Mucosa of descending colon (tissue), 3 donors: ENCODE data around the gene PCGF1. TPM values are rescaled to one million over a fixed set of nuclear protein-coding genes. Genes with fewer than 3 reads are reported as not detected.

Source experiments
- ATAC-seq: fragments of 200-7000 bp; cut with Tn5 transposase; one replicate; pipeline ENCODE4 v1.9.1; 2020; ENCODE audit warnings: mild to moderate bottlenecking, moderate library complexity
- DNase-seq, 3 donors: peaks; one replicate each; pipeline ENCODE4 v3.0.0-alpha.2; 2020
- H3K36me3 ChIP-seq: fragments of 200-600 bp; one replicate; pipeline ENCODE4 v1.8.0; 2021; ENCODE audit warnings: low read depth, mild to moderate bottlenecking
- H3K4me1 ChIP-seq: fragments of 200-600 bp; one replicate; pipeline ENCODE4 v1.8.0; 2021; ENCODE audit warnings: low read depth, mild to moderate bottlenecking
- H3K4me3 ChIP-seq: fragments of 200-600 bp; one replicate; pipeline ENCODE4 v1.8.0; 2021; ENCODE audit warnings: mild to moderate bottlenecking
- H3K9me3 ChIP-seq: fragments of 200-600 bp; one replicate; pipeline ENCODE4 v1.8.0; 2021; ENCODE audit warnings: mild to moderate bottlenecking
- CTCF ChIP-seq: fragments of 200-600 bp; IDR thresholded peaks from one replicate; pipeline ENCODE4 v1.8.0; 2022; ENCODE audit warnings: antibody characterized with exemption, mild to moderate bottlenecking
- intact Hi-C, 2 donors: fragments of 100-400 bp; cut with DNase I in 1 of 2; cut with micrococcal nuclease in 1 of 2; formaldehyde crosslinking; loops; one replicate each; pipeline versions ENCODE4 v1.11.0 to v1.11.1; 2022; cut with DNase I, micrococcal nuclease
- total RNA-seq, 3 donors: library from RNA; stranded (reverse); fragmentation: NEBNext Ultra II Directional in 2 of 3; extraction: Animal tissue kit (Norgen Biotek cat#: 25700) in 2 of 3; gene quantifications; one replicate each; pipeline versions ENCODE4 v1.2.1 to v1.2.4, GENCODE V29; 2021 to 2023
- donor health status: DM: no; HTN: no; CAD: no; lungs with moderate emphysema.
- donor health status: DM: no; HTN: no; CAD: no.
- donor health status: DM: no; HTN: yes; CAD: no.

PCGF1 gene
- total RNA-seq, 3 donors from 2014 or later = 20.3 to 29.1 (median 22.3) TPM

GRCh38 chr2:74457129-74457548 is 50.4 kb downstream of the PCGF1 start:
- TF ChIP-seq CTCF = no peak
- H3K36me3 ChIP-seq = no peaks in the 10 kb centered on the region
- H3K4me1 ChIP-seq = peaks cover 32% of the 10 kb centered on the region
- no peak for ATAC-seq
- no peaks in the 10 kb centered on the region for H3K9me3 ChIP-seq
- DNase-seq = peak in 1 of 3 donors; percentile 48
- intact Hi-C loops = no loop called here
- H3K4me3 ChIP-seq = peak overlapping the region; percentile 27

Other genes starting within 250 kb of the PCGF1 start
- gene SLC4A5, start 164.3 kb downstream of the PCGF1 start, total RNA-seq = 1 to 10 TPM; 2.1 to 3.1 (median 2.1) TPM
- gene DCTN1, start 127.4 kb downstream of the PCGF1 start, total RNA-seq = 100 to 1,000 TPM; 114 to 159 (median 116) TPM
- gene C2orf81, start 86.1 kb downstream of the PCGF1 start, total RNA-seq = 1 to 10 TPM in 2 of 3 donors, under 1 TPM in 1; 0.53 to 2.3 (median 1.9) TPM
- gene WDR54, start 86.0 kb downstream of the PCGF1 start, total RNA-seq = 1 to 10 TPM; 4.0 to 4.8 (median 4.5) TPM
- gene RTKN, start 65.8 kb downstream of the PCGF1 start, total RNA-seq = 10 to 100 TPM; 49.2 to 60.7 (median 49.7) TPM
- 10 to 100 TPM; 25.0 to 36.5 (median 32.3) TPM for gene INO80B, start 52.6 kb downstream of the PCGF1 start, total RNA-seq
- gene WBP1, start 49.3 kb downstream of the PCGF1 start, total RNA-seq = 10 to 100 TPM; 51.1 to 60.6 (median 56.1) TPM
- 10 to 100 TPM; 45.7 to 64.0 (median 52.7) TPM for gene MOGS, start 42.3 kb downstream of the PCGF1 start, total RNA-seq
- gene MRPL53, start 35.0 kb downstream of the PCGF1 start, total RNA-seq = 10 to 100 TPM; 48.2 to 63.6 (median 57.1) TPM
- gene CCDC142, start 24.7 kb downstream of the PCGF1 start, total RNA-seq = 10 to 100 TPM; 22.6 to 36.5 (median 28.5) TPM
- gene TTC31, start 24.6 kb downstream of the PCGF1 start, total RNA-seq = 10 to 100 TPM; 27.2 to 34.1 (median 30.9) TPM
- 1 to 10 TPM; 1.0 to 1.5 (median 1.5) TPM for gene LBX2, start 8.1 kb downstream of the PCGF1 start, total RNA-seq
- 1 to 10 TPM in 1 of 3 donors, under 1 TPM in 2; 0.17 to 1.6 (median 0.51) TPM for gene TLX2, start 6.8 kb upstream of the PCGF1 start, total RNA-seq
- 10 to 100 TPM; 17.9 to 58.3 (median 22.2) TPM for gene DQX1, start 18.5 kb upstream of the PCGF1 start, total RNA-seq
- gene AUP1, start 22.0 kb upstream of the PCGF1 start, total RNA-seq = 100 to 1,000 TPM; 108 to 179 (median 129) TPM
- gene HTRA2, start 22.2 kb upstream of the PCGF1 start, total RNA-seq = 10 to 100 TPM; 22.2 to 37.1 (median 23.3) TPM
- 1 to 10 TPM; 2.2 to 6.9 (median 4.4) TPM for gene LOXL3, start 46.2 kb upstream of the PCGF1 start, total RNA-seq
- 10 to 100 TPM; 16.5 to 18.9 (median 18.5) TPM for gene DOK1, start 47.0 kb upstream of the PCGF1 start, total RNA-seq
- under 1 TPM; 0.19 to 0.43 (median 0.31) TPM for gene M1AP, start 140.6 kb upstream of the PCGF1 start, total RNA-seq
- 1 to 10 TPM; 3.9 to 5.7 (median 4.4) TPM for gene SEMA4F, start 146.6 kb upstream of the PCGF1 start, total RNA-seq